HS-27A (cell line): ENCODE results near the gene FTL.

Experiments
- DNase-seq: peaks from one replicate; pipeline ENCODE4 v3.0.0-alpha.2; 2012; ENCODE audit warnings: low read depth, missing footprints

Gene FTL

DNA sequence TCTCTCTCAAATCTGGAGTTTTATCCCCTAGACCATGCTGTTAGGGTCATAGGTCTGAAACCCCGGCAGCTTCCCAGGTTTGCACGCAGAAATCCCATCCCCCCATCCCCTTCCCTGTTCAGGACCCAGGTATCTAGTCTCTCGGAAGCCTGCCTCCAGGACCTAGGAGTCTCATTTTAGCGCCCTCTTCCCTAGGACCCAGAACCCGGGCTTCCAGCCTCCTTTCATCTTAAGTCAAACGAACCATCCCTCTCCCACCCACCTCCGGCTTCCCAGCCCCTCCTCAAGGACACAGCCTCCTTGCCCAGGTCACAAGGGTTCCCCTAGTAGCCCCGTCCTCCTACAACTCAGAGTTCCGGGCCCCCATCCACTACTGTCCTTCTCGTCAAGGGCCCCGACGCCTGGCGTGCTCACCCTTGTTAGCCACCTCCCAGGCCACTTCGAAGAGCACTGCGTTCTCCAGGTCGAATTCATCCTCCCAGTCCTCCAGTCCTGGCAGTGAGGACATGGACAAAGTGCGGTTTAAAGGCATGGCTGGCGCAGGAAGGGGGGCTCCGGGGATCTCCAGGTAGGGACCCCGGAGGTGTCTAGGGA lies 27.6 kb downstream of the FTL start:
- DNase-seq = no peak

DNA sequence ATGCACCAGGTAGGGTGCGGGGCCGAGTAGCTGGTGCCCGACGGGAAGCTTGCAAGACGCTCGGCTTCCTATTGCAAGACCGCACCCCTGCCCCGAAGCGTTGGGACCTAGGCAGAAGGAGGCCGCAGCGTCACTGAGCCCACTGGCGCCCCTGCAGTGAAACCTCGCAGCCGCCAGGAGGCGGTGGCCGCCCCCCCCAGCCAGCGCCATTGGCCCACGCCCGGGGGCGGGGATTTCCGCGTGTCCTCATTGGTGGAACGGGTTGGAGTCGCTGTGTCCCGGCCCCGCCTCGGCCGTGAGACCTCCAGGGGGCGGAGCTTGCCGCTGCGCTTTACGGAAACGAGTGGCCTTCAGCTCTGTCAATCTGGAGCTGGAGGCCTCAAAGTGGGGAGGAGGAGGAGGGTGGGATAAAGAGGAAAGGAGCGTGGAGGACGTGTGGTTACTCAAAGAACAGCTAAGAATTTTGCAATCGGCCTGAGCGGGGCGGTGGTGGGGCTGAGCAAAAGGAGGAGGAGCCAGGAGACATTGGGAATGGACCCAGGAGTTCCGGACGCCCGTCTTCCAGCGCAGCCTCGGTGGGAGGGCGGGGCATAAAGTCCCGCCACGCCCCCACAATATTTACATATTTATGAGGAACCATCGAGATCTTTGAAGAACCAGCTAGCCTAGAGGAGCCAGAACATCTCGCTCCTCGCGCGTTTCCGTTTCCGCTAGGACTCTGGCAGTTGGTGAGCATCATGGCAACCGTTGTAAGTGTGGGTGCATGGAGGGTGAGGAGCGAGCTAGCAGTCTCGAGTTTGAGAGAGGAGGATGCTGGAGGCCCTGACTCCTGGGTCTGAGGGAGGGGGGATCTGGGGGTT lies 28.3 kb downstream of the FTL start, which contains the start of the genes GYS1 and RUVBL2:
Gene GYS1, minus strand, starts transcription at position 135 of the 860 bp plus-strand sequence. CDS start 197 bp downstream, outside the sequence.
Gene RUVBL2, plus strand, starts transcription at position 713 of the 860 bp plus-strand sequence. Its CDS starts 25 bp downstream, at position 738.
- peak; percentile 99 for DNase-seq

DNA sequence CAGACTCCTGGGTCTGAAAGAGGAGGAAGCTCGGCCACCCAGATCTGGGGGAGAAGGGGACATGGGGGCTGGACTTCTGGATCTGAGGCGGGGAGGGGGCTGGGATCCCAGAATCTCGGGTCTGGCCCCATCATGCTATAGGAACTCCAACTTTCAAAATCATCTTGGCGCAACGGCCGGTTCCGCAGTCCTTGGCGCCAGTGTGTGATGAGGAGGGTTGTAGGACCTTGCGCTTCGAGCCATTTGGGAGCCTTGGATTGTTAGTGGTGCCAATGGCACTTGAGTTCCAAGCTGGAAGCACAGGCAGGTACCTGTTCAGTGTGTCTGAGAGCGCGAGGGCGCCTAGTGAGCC lies 28.9 kb downstream of the FTL start:
- DNase-seq = no peak

DNA sequence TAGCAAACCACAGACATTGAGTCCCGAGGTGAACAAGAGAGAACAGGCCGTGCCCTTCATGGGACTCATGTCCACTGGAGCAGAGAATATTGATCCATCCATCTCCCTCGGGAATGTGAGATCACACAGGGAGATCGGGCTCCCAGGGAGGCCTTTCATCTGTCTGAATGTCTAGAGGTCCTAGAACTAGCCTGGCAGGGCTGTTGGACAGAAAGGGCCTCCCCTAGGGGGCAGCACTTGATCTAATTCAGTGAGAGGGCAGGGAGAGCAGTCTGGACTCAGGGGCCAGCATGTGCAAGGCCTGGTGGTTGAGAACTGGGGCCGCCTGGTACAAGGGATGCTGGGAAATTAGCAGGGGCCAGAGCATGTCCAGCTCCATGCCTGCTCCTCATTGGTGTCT lies 32.9 kb downstream of the FTL start:
- no peak for DNase-seq

DNA sequence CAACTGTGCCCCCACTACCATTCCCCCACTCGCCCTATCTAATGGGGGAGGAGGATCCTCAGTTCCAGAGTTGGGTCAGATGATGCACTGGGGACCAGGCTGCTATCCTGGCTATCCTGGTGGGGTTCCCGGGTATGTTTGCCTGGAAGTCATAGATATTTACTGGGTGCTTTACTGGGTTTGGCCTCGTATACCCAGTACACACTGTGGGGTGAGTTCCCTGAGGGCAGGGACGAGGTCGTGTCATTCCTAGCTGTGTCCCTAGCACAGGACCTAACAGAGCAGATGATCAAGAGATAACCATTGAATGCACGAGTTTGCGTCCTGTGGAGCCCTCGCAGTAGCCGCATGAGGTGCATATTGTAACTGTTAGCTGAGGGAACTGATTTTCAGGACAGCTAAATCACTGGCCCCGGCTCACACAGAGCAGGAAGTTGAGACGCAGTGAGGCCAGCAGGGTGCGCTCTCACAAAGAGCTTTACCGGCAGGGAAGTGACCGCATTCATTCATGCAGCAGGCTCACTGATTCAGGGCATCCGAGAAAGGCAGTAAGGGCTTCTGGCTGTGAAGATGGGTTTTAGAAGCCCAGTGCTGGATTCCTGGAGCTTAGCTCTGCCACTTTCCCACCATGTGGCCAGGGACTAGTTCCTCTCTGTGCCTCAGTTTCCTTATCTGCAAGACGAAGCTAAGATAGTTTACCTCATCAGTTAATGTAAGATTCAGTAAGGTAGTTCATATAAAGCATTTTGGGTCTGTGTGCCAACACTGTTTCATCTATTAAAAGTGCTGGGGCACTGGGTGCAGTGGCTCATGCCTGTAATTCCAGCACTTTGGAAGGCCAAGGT lies 34.6 kb downstream of the FTL start:
- DNase-seq = no peak

DNA sequence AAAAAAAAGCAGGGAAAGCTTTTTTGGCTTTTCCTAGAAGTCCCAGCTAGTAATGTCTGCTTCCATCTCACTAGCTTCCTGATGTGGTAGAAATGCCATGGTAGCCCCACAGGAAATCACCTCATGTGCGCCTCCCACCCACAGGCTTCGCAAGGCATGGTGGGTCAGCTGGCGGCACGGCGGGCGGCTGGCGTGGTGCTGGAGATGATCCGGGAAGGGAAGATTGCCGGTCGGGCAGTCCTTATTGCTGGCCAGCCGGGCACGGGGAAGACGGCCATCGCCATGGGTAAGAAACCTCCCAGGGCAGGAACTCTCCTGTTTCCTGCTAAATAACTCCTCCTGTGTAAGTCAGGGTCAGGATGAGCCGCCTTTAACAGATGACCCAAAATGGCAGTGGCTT lies 39.0 kb downstream of the FTL start:
- no peak for DNase-seq

DNA sequence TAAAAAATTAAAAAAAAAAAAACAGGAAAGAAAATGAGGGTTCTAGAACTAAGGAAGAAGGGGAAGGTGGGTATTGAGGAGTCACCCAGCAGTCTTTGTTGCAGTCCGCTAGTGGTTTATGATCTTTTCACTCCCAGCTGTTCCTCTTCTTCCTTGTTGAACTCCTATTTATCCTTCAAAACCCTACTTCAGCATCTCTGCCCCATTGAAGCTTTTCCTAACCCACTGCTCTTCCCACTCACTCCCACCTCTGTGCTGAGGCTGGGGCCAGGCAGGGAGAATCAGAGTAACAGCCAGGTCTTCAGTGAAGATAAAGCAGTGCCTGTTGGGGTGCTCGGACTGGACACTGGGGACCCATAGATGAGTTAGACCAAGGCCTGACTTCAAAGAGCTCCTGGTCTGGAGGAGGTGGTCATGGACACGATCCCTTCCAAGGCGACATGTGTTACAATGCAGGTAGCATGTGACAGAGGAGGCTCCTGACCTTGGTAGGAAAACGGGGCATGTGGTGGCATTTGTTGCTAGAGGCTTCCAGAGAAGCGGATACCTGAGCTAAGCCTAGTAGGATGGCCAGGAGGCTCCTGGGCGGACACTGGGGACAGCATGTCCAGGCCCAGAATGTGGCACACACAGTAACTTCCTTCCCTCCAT lies 40.0 kb downstream of the FTL start:
- no peak for DNase-seq

DNA sequence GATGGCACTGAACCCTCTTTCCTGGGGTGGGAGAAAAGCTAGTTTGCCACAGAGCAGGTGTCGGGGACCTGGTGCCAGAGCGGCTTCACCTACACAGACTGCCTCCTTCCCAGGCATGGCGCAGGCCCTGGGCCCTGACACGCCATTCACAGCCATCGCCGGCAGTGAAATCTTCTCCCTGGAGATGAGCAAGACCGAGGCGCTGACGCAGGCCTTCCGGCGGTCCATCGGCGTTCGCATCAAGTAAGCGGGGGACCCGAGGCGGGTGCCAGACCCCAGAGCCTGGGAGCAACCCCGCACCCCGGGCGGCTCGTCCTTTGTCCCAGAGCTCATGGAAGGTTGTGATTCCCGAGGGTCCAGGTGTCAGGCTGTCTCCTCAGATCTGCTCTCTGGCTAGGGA lies 41.8 kb downstream of the FTL start:
- no peak for DNase-seq

DNA sequence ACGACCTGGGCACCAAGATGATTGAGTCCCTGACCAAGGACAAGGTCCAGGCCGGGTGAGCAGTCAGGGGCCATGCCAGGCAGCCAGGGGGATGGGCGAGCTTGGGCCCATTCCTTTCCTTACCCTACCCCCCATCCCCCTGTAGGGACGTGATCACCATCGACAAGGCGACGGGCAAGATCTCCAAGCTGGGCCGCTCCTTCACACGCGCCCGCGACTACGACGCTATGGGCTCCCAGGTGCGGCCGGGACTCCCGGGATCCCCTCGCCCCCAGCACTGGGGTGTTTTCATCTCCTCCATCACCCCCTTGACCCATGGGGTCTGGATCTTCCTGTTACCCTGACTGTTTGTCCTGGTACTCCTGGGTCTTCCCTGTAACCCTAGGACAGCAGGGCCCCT lies 44.7 kb downstream of the FTL start:
- no peak for DNase-seq

DNA sequence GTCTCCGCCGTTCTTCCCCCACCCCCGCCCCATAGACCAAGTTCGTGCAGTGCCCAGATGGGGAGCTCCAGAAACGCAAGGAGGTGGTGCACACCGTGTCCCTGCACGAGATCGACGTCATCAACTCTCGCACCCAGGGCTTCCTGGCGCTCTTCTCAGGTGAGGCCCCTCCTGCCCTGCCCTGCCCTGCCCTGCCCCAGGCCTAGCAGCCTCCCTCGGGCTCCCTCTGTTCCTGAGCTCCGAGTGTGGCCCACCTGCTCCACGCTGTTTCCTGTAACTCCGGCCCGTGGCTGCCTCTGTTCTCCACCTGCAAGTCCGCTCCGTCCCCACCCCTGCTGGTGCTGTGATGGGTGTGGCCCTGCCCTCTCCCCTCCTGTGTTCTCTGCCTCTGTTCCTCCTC lies 45.3 kb downstream of the FTL start:
- DNase-seq = no peak

DNA sequence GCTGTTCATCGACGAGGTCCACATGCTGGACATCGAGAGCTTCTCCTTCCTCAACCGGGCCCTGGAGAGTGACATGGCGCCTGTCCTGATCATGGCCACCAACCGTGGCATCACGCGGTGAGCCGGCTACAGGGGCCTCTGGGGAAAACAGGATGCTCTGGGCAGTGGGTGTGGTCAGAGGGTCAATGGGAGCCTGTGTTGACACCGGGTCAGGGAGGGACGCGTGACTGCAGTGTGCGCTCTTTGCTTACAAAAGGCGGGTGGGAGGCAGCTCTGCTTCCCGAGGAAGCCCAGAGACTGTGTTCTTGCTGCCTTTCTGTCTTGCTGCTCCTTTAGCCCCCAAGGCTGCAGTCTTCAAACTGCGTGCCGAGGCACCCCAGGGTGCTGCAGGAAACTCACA lies 46.1 kb downstream of the FTL start:
- DNase-seq = no peak

DNA sequence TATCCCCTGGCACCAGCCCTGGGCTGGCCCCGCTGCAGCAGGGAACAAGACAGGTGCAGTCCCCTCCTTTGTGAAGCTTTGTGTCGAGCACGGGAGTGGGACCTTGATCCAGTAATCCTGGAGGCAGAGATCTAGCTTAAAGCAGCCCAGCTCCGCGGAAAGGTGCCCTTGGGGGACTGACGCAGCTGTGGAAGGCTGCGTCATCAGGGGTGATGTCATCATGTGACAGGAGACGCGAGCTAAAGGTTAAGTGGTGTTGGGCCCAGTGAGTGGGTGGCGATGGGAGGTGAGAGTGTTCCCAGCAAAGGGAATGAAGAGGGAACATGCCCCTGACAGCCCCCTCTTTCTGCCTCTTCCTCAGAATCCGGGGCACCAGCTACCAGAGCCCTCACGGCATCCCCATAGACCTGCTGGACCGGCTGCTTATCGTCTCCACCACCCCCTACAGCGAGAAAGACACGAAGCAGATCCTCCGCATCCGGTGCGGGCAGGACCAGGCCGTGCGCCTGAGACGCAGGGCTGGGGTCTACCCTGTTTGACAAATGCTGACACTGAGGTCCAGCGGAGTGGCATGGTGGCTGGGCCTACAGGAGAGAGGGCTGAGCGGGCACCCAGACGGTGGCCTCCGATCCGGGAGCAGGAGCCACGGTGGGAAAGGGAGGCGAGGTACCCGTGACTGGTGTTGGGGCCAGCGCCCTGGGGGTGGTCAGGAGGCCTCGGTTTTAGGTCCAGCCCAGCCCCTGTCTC lies 49.2 kb downstream of the FTL start:
- DNase-seq = no peak

DNA sequence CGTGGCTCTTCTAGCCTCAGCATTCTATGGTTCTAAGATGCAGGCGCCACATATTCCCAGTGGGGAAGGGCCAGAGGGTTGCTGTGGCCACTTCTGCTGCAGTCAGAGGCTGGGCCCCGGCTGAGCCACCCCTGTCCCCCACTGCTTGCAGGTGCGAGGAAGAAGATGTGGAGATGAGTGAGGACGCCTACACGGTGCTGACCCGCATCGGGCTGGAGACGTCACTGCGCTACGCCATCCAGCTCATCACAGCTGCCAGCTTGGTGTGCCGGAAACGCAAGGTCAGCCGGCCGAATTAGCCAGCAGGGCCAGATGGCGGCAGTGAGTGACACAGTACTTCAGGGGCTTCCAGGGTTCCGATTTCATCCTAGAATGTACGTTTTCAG lies 49.8 kb downstream of the FTL start:
- DNase-seq = no peak

DNA sequence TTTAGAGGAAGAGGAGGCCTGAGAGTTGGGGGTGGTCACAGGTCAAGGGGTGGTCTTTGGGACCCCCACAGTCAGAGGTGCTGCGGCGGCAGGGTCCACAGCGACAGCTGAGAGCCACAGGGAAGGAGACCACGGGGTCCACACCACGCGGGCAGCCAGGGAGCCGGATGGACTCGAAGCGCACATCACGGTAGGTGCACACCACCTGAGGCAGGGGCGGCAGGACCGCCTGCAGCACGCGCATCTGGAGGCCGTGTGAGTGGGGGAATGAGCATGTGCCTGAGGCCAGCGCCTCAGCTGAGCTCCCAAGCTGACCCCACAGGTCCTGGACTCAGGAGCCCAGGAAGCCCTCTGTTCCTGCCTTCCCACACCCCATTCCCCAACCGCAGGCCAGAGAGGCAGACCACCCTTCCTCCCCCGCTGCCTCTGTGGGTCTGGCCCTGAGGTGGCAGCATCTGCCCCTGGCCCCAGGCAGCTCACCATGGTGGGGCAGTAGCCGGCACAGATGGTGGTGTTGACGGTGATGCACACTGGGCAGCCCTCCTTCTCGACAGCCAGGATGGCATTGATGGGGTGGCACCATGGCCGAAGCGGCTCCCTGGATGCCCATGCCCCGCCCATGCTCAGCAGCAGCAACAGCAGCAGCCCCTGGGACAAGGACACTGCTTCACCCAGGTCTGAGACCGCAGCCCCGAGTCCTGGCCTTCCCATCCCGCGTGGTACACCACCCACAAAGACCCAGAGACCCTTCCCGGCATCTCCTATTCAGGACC lies 51.1 kb downstream of the FTL start:
- no peak for DNase-seq
